PC-3 (cell line): Measurements from ENCODE around the gene RBM34. TPM values are rescaled to one million over a fixed set of nuclear protein-coding genes. Genes with fewer than 3 reads are reported as not detected.

Experiments used
- ATAC-seq: fragments of 200-7000 bp; cut with Tn5 transposase; 2 replicates; pipeline ENCODE4 v1.9.1; 2020; ENCODE audit warnings: mild to moderate bottlenecking, moderate library complexity
- BruUV-seq: library from RNA; stranded (reverse); fragments of 400-500 nt; replicated peaks from 2 replicates; lab custom pipeline; 2021; lab: Mats Ljungman, UMichigan
- CTCF ChIA-PET: fragments of 300-600 bp; sonication (Branson Sonifier 250); formaldehyde crosslinking; loops from one replicate; lab custom pipeline; 2022; ENCODE audit warnings: antibody characterized with exemption; lab: Charles Lee
- POLR2A ChIA-PET: fragments of 300-600 bp; sonication (Branson Sonifier 250); formaldehyde crosslinking; loops from one replicate; lab custom pipeline; 2022; ENCODE audit warnings: antibody characterized with exemption; ENCODE audit not compliant: unreplicated experiment; lab: Charles Lee
- DNase-seq: peaks from one replicate; pipeline ENCODE4 v3.0.0-alpha.2; 2015
- H2AFZ ChIP-seq: fragments of 300-600 bp; sonication (generic); 2 replicates; pipeline ENCODE4 v1.6.0; 2016; ENCODE audit warnings: antibody characterized with exemption, low read length
- H3F3A ChIP-seq: fragments of 300-600 bp; sonication (generic); one replicate; pipeline ENCODE4 v1.6.0; 2017; ENCODE audit warnings: antibody characterized with exemption, low read length, control low read depth, mild to moderate bottlenecking; ENCODE audit not compliant: unreplicated experiment
- H3K27ac ChIP-seq: fragments of 300-600 bp; sonication (generic); 2 replicates; pipeline ENCODE4 v1.5.1; 2016; ENCODE audit warnings: mild to moderate bottlenecking, low read length
- H3K27me3 ChIP-seq: fragments of 300-600 bp; sonication (generic); 2 replicates; pipeline ENCODE4 v1.6.1; 2016; ENCODE audit warnings: low read length, mixed read lengths
- H3K36me3 ChIP-seq: fragments of 300-600 bp; sonication (generic); 2 replicates; pipeline ENCODE4 v1.6.1; 2016; ENCODE audit warnings: low read depth, mixed run types, low read length, mixed read lengths
- H3K4me1 ChIP-seq: fragments of 300-600 bp; sonication (generic); 2 replicates; pipeline ENCODE4 v1.5.1; 2016; ENCODE audit warnings: low read length; ENCODE audit not compliant: insufficient read depth
- H3K4me2 ChIP-seq: fragments of 300-600 bp; sonication (generic); 2 replicates; pipeline ENCODE4 v1.6.0; 2016; ENCODE audit warnings: low read length
- H3K4me3 ChIP-seq: fragments of 300-600 bp; sonication (generic); 2 replicates; pipeline ENCODE4 v1.5.1; 2016; ENCODE audit warnings: mild to moderate bottlenecking, low read length, mixed read lengths
- H3K79me2 ChIP-seq: fragments of 300-600 bp; sonication (generic); 2 replicates; pipeline ENCODE4 v1.6.1; 2017; ENCODE audit warnings: low read length, mixed read lengths
- H3K9ac ChIP-seq: fragments of 300-600 bp; sonication (generic); 2 replicates; pipeline ENCODE4 v1.6.0; 2016; ENCODE audit warnings: mild to moderate bottlenecking, low read length
- H3K9me2 ChIP-seq: fragments of 300-600 bp; sonication (generic); replicated peaks from 2 replicates; pipeline ENCODE4 v1.6.1; 2016; ENCODE audit warnings: mixed run types, low read length, mixed read lengths
- H3K9me3 ChIP-seq: fragments of 300-600 bp; sonication (generic); 2 replicates; pipeline ENCODE4 v1.6.1; 2016; ENCODE audit warnings: low read length, mixed read lengths
- H4K20me1 ChIP-seq: fragments of 300-600 bp; sonication (generic); 2 replicates; pipeline ENCODE4 v1.6.1; 2016; ENCODE audit warnings: low read length, mixed read lengths
- CTCF ChIP-seq: fragments of 300-600 bp; sonication (generic); conservative IDR thresholded peaks from 2 replicates; pipeline ENCODE4 v1.5.1; 2017; ENCODE audit warnings: antibody characterized with exemption, low read depth, mild to moderate bottlenecking, low read length
- EZH2 ChIP-seq: fragments of 300-600 bp; sonication (generic); IDR thresholded peaks from one replicate; pipeline ENCODE4 v1.6.1; 2017; ENCODE audit warnings: antibody characterized with exemption, mild to moderate bottlenecking, low read length; ENCODE audit not compliant: unreplicated experiment
- EZH2phosphoT487 ChIP-seq: fragments of 300-600 bp; sonication (generic); IDR thresholded peaks from 2 replicates; pipeline ENCODE4 v1.6.1; 2018; ENCODE audit warnings: mild to moderate bottlenecking, antibody characterized with exemption, low read length, borderline replicate concordance
- intact Hi-C: fragments of 100-400 bp; cut with micrococcal nuclease; formaldehyde crosslinking; loops from 2 replicates; pipeline ENCODE4 v1.9.0; 2023
- total RNA-seq: library from RNA; depleted of rRNA; stranded (reverse); fragments of >200 nt; gene quantifications from 2 replicates; pipeline ENCODE4 v1.2.3, GENCODE V29; 2014

The RBM34 gene
- total RNA-seq, 1 experiment from 2014 or later, result 40.1 TPM

DNA sequence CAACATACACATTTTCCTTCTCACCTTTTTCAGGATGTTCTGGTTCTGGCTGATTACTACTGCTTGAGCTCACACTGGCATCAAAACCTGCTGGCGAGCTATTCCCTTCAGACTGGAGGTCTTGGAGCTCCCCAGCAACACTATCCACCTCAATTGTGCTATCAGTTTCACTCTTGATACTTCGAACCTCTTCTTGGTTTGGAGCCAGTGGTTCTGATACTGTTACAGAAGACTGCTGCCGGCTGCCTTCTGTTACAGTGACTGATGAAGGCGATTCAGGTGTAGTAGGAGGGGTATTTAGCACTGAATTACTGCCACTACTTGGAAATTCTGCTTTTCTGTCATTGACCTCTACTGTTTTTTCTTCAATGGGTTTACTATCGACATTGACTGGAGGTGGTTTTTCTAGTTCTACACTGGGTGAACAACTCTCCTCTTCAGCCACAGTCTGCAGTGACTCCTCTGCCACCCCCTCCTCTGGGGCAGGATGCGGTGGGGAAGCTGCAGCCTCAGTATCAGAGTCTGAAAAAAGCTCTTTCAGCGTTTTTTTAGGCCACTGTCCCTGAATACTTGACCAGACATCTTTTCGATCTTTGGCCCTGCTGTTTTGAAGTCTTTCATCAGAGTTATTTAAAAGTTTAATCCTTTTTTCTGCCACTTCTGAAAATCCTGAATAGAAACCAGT is 20.7 kb upstream of the RBM34 start:
- Histone ChIP-seq H3K4me1 (no peaks in the 10 kb centered on the region), H3F3A (no peaks in the 10 kb centered on the region), H3K79me2 (no peaks in the 10 kb centered on the region), H3K9me3 (no peaks in the 10 kb centered on the region), H3K9ac (no peak overlapping the region), H3K4me3 (no peak overlapping the region), H3K27me3 (no peaks in the 10 kb centered on the region), H4K20me1 (no peaks in the 10 kb centered on the region), H3K27ac (no peak overlapping the region), H3K36me3 (no peaks in the 10 kb centered on the region), H3K9me2 (no peaks in the 10 kb centered on the region), H3K4me2 (no peak overlapping the region), H2AFZ (no peak overlapping the region)
- ChIA-PET CTCF (no interaction called here), POLR2A (no interaction called here)
- BruUV-seq, result no TSS peak
- ATAC-seq (no peak), DNase-seq (no peak)
- intact Hi-C loops, result no loop called here
- no peak for TF ChIP-seq EZH2
- TF ChIP-seq EZH2phosphoT487, result no peak
- TF ChIP-seq CTCF, result no peak

DNA sequence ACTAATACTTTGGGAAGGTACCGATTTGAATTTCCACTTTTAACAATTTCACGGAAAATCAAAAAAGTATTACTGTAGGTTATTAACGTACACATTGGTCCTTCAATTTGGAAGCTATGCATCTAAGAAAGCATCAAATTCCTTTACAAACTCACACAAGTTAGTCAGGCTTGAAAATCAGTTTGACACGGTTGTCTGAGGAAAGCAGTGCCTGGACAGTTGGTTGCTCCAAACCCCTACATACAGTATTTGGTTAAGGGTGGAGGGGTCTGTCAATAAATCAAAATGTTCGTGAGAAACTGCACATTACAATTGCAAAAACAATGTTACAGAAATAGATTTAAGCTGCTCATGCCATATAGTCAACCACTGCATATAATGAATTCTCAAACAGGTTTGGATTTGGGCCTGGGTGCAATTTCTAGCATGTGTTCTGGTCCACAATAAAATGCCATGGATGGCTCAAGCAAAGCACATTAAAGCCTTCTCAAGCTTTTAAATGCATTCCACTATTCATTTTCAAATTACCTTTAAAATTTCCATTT is 19.9 kb upstream of the RBM34 start:
- no peaks in the 10 kb centered on the region for H3K4me1 ChIP-seq
- POLR2A ChIA-PET, result no interaction called here
- H3K9me3 ChIP-seq, result no peaks in the 10 kb centered on the region
- no peaks in the 10 kb centered on the region for H3F3A ChIP-seq
- CTCF ChIA-PET, result no interaction called here
- DNase-seq, result no peak
- no peaks in the 10 kb centered on the region for H3K27me3 ChIP-seq
- TF ChIP-seq EZH2 (no peak), CTCF (no peak), EZH2phosphoT487 (no peak)
- no peaks in the 10 kb centered on the region for H3K36me3 ChIP-seq
- H3K4me3 ChIP-seq, result no peak overlapping the region
- no peak overlapping the region for H2AFZ ChIP-seq
- BruUV-seq, result no TSS peak
- H3K9ac ChIP-seq, result no peak overlapping the region
- H3K4me2 ChIP-seq, result no peak overlapping the region
- no peaks in the 10 kb centered on the region for H3K79me2 ChIP-seq
- H3K27ac ChIP-seq, result no peak overlapping the region
- no peaks in the 10 kb centered on the region for H3K9me2 ChIP-seq
- intact Hi-C loops, result no loop called here
- H4K20me1 ChIP-seq, result no peaks in the 10 kb centered on the region
- ATAC-seq, result no peak

DNA sequence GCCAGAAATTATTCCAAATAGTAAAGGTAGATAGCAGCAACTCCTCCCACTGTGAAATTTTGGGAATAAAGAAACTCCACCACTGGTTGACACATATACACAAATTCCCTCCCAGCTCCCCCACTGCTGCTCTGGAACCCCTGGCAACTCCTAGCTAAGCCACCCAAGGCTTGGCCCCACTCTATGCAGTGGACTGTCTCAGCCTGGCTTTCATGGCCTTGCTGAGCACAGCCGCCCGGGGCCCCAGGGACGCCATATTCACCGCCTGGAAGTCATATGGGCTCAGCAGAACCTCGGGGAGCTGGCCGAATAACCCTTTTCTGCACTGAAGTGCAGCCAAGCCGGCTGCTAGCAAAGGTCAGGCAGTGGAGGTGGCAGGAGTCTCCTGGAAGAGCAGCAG is 15.4 kb upstream of the RBM34 start:
- Histone ChIP-seq H3K27me3 (no peaks in the 10 kb centered on the region), H3K9me3 (no peaks in the 10 kb centered on the region), H3K9me2 (no peaks in the 10 kb centered on the region), H3K79me2 (no peaks in the 10 kb centered on the region), H4K20me1 (no peaks in the 10 kb centered on the region), H3K36me3 (peaks cover 5% of the 10 kb centered on the region; the same call in 1 of the 2 replicates), H3K27ac (no peak overlapping the region), H3K4me2 (no peak overlapping the region), H2AFZ (no peak overlapping the region), H3F3A (no peaks in the 10 kb centered on the region), H3K4me1 (no peaks in the 10 kb centered on the region), H3K9ac (no peak overlapping the region), H3K4me3 (no peak overlapping the region)
- ChIA-PET POLR2A (no interaction called here), CTCF (no interaction called here)
- TF ChIP-seq CTCF (no peak), EZH2phosphoT487 (no peak), EZH2 (no peak)
- BruUV-seq, result no TSS peak
- intact Hi-C loops, result no loop called here
- ATAC-seq (no peak), DNase-seq (no peak)
